CD14-positive monocyte (primary cell): ENCODE results near the gene PDE7B. TPM values are rescaled to one million over a fixed set of nuclear protein-coding genes. Genes with fewer than 3 reads are reported as not detected.

Experiments
- DNase-seq, 3 donors: peaks; one replicate each; pipeline ENCODE4 v3.0.0-alpha.2; 2011 to 2022
- H2AFZ ChIP-seq: 2 replicates; pipeline ENCODE4 v1.6.0; 2012; ENCODE audit warnings: mild to moderate bottlenecking, low read depth, low read length, inconsistent platforms; ENCODE audit not compliant: insufficient read depth, poor library complexity, severe bottlenecking
- H3K27ac ChIP-seq, 2 donors: 1 replicate in 1 of 2; 2 replicates in 1 of 2; pipeline ENCODE4 v1.5.1; 2012 to 2013; ENCODE audit warnings: low read length in 2 of 2, control low read depth in 1 of 2, inconsistent platforms in 1 of 2, low read depth in 1 of 2, mild to moderate bottlenecking in 1 of 2
- H3K27me3 ChIP-seq, 2 donors: one replicate each; pipeline versions ENCODE4 v1.6.0 to v1.6.1; 2011 to 2013; ENCODE audit warnings: low read length in 2 of 2; ENCODE audit not compliant: control insufficient read depth in 2 of 2, insufficient read depth in 2 of 2
- H3K36me3 ChIP-seq, 2 donors: replicated peaks in 1 of 2; 1 replicate in 1 of 2; 2 replicates in 1 of 2; pipeline versions ENCODE4 v1.5.1 to v1.6.1; 2012 to 2013; ENCODE audit warnings: low read length in 2 of 2, control low read depth in 1 of 2, inconsistent platforms in 1 of 2, mild to moderate bottlenecking in 1 of 2; ENCODE audit not compliant: insufficient read depth in 2 of 2, control insufficient read depth in 1 of 2
- H3K4me1 ChIP-seq, 2 donors: 1 replicate in 1 of 2; 2 replicates in 1 of 2; pipeline versions ENCODE4 v1.5.1 to v1.6.1; 2012 to 2013; ENCODE audit warnings: low read length in 2 of 2, control low read depth in 1 of 2, inconsistent platforms in 1 of 2, mild to moderate bottlenecking in 1 of 2, moderate library complexity in 1 of 2; ENCODE audit not compliant: insufficient read depth in 2 of 2, control insufficient read depth in 1 of 2
- H3K4me2 ChIP-seq: replicated peaks from 2 replicates; pipeline ENCODE3; 2012; ENCODE audit warnings: low read length, moderate library complexity, mild to moderate bottlenecking; ENCODE audit not compliant: poor library complexity, severe bottlenecking; ENCODE audit errors: extremely low read depth
- H3K4me3 ChIP-seq, 3 experiments: fragments of 200-600 bp in 1 of 3; sonication (generic) in 1 of 3; replicated peaks in 1 of 3; 1 replicate in 2 of 3; 2 replicates in 1 of 3; pipeline ENCODE4 v1.5.1; 2011 to 2013; ENCODE audit warnings: low read length in 3 of 3, mild to moderate bottlenecking in 3 of 3, control low read depth in 2 of 3, low read depth in 2 of 3, inconsistent platforms in 1 of 3, moderate library complexity in 1 of 3
- H3K79me2 ChIP-seq: 2 replicates; pipeline ENCODE4 v1.6.0; 2012; ENCODE audit warnings: mild to moderate bottlenecking, control low read depth, inconsistent platforms, low read length, moderate library complexity; ENCODE audit not compliant: insufficient read depth
- H3K9ac ChIP-seq: 2 replicates; pipeline ENCODE4 v1.6.0; 2017; ENCODE audit warnings: low read length, mild to moderate bottlenecking; ENCODE audit not compliant: insufficient read depth, poor library complexity, severe bottlenecking
- H3K9me3 ChIP-seq, 2 donors: replicated peaks in 1 of 2; 1 replicate in 1 of 2; 2 replicates in 1 of 2; pipeline versions ENCODE4 v1.5.1 to v1.6.1; 2012 to 2013; ENCODE audit warnings: low read length in 2 of 2, control low read depth in 1 of 2; ENCODE audit not compliant: control insufficient read depth in 1 of 2, insufficient read depth in 1 of 2
- H4K20me1 ChIP-seq: 2 replicates; pipeline ENCODE4 v1.6.0; 2012; ENCODE audit warnings: mild to moderate bottlenecking, low read length, control low read depth, moderate library complexity; ENCODE audit not compliant: insufficient read depth
- H3K27ac Mint-ChIP-seq, 7 donors: one replicate each; pipeline ENCODE4 v1.8.0; 2020; ENCODE audit warnings: mild to moderate bottlenecking in 7 of 7, mixed read lengths in 7 of 7, moderate library complexity in 6 of 7, inconsistent platforms in 2 of 7
- H3K27me3 Mint-ChIP-seq, 3 donors: one replicate each; pipeline ENCODE4 v1.8.0; 2021 to 2022; ENCODE audit warnings: low read depth in 3 of 3, mild to moderate bottlenecking in 3 of 3, mixed read lengths in 3 of 3, moderate library complexity in 3 of 3, inconsistent platforms in 1 of 3
- H3K36me3 Mint-ChIP-seq, 2 donors: one replicate each; pipeline ENCODE4 v1.8.0; 2020; ENCODE audit warnings: mixed read lengths in 2 of 2, inconsistent platforms in 1 of 2, mild to moderate bottlenecking in 1 of 2
- H3K4me1 Mint-ChIP-seq: one replicate; pipeline ENCODE4 v1.8.0; 2020; ENCODE audit warnings: mild to moderate bottlenecking, mixed read lengths
- H3K4me3 Mint-ChIP-seq, 2 donors: one replicate each; pipeline ENCODE4 v1.8.0; 2020; ENCODE audit warnings: mild to moderate bottlenecking in 2 of 2, mixed read lengths in 2 of 2, moderate library complexity in 1 of 2
- H3K9me3 Mint-ChIP-seq, 7 donors: one replicate each; pipeline ENCODE4 v1.8.0; 2020 to 2022; ENCODE audit warnings: mixed read lengths in 7 of 7, mild to moderate bottlenecking in 6 of 7, moderate library complexity in 6 of 7, inconsistent platforms in 2 of 7
- CTCF ChIP-seq: fragments of 200-600 bp; IDR thresholded peaks from one replicate; pipeline ENCODE4 v1.8.0; 2022; ENCODE audit warnings: antibody characterized with exemption, mild to moderate bottlenecking
- WGBS: methylation state at CpG from one replicate; pipeline ENCODE4 v1.1.5; 2013; ENCODE audit warnings: missing lambda C conversion rate; ENCODE audit not compliant: insufficient coverage; 5-methylcytosine and 5-hydroxymethylcytosine counted together
- intact Hi-C, 2 donors: fragments of 100-400 bp; cut with micrococcal nuclease; formaldehyde crosslinking; loops; one replicate each; pipeline versions ENCODE4 v1.15.0 to v1.15.1; 2023
- polyA plus RNA-seq, 3 donors: library from polyadenylated mRNA; depleted of rRNA in 1 of 3; unstranded in 2 of 3; stranded (reverse) in 1 of 3; fragments of 300-500 nt in 2 of 3; fragments of >200 nt in 1 of 3; fragmentation: Illumina TruSeq in 2 of 3; gene quantifications; 1 replicate in 2 of 3; 2 replicates in 1 of 3; pipeline ENCODE4 v1.2.3, GENCODE V29; 2012 to 2021

The PDE7B gene
- polyA plus RNA-seq, 3 donors: 0.37 to 1.1 (median 0.89) TPM

GRCh38 chr6:135906972-135907465 lies 55.5 kb downstream of the PDE7B start:
- no peak overlapping the region for H3K27ac Mint-ChIP-seq
- Histone ChIP-seq H3K9me3 (no peaks in the 10 kb centered on the region), H3K4me1 (no peaks in the 10 kb centered on the region), H3K4me2 (no peak overlapping the region), H3K4me3 (no peak overlapping the region), H2AFZ (no peak overlapping the region), H3K36me3 (no peaks in the 10 kb centered on the region), H3K79me2 (no peaks in the 10 kb centered on the region), H3K27me3 (no peaks in the 10 kb centered on the region), H3K9ac (no peak overlapping the region), H4K20me1 (no peaks in the 10 kb centered on the region), H3K27ac (no peak overlapping the region)
- WGBS: no CpG with 5 or more reads among the region's 2 CpGs
- H3K36me3 Mint-ChIP-seq: no peaks in the 10 kb centered on the region
- H3K4me3 Mint-ChIP-seq: no peak overlapping the region
- no peaks in the 10 kb centered on the region for H3K4me1 Mint-ChIP-seq
- intact Hi-C loops: loop anchor here in 1 of 2 donors (5.0 kb wide), 1 partner anchor 230 kb away; no protein-coding TSS in a partner anchor
- no peak for TF ChIP-seq CTCF
- H3K9me3 Mint-ChIP-seq: no peaks in the 10 kb centered on the region
- H3K27me3 Mint-ChIP-seq: no peaks in the 10 kb centered on the region
- DNase-seq: no peak

GRCh38 chr6:135909737-135910387 lies 58.4 kb downstream of the PDE7B start:
- H3K36me3 ChIP-seq: no peaks in the 10 kb centered on the region
- intact Hi-C loops: loop anchor here in 1 of 2 donors (5.0 kb wide), 1 partner anchor 233 kb away; no protein-coding TSS in a partner anchor
- peak; percentile 71 for TF ChIP-seq CTCF
- H3K36me3 Mint-ChIP-seq: no peaks in the 10 kb centered on the region
- H3K9ac ChIP-seq: no peak overlapping the region
- peak; percentile 26 to 45 (median 42) for DNase-seq
- no peaks in the 10 kb centered on the region for H3K79me2 ChIP-seq
- H3K27ac Mint-ChIP-seq: no peak overlapping the region
- no peak overlapping the region for H3K4me2 ChIP-seq
- H3K27me3 ChIP-seq: no peaks in the 10 kb centered on the region
- no peaks in the 10 kb centered on the region for H3K4me1 Mint-ChIP-seq
- no peak overlapping the region for H2AFZ ChIP-seq
- no peaks in the 10 kb centered on the region for H3K27me3 Mint-ChIP-seq
- no peaks in the 10 kb centered on the region for H3K4me1 ChIP-seq
- no peak overlapping the region for H3K4me3 ChIP-seq
- H3K9me3 ChIP-seq: no peaks in the 10 kb centered on the region
- 49% methylated on average over 6 of the region's 9 CpGs for WGBS
- no peak overlapping the region for H3K27ac ChIP-seq
- no peaks in the 10 kb centered on the region for H4K20me1 ChIP-seq
- H3K4me3 Mint-ChIP-seq: no peak overlapping the region
- peaks cover 0 to 2% (median 0%) of the 10 kb centered on the region in 7 donors for H3K9me3 Mint-ChIP-seq
